Measurements from ENCODE around the gene OTUB1.

The OTUB1 gene

DNA sequence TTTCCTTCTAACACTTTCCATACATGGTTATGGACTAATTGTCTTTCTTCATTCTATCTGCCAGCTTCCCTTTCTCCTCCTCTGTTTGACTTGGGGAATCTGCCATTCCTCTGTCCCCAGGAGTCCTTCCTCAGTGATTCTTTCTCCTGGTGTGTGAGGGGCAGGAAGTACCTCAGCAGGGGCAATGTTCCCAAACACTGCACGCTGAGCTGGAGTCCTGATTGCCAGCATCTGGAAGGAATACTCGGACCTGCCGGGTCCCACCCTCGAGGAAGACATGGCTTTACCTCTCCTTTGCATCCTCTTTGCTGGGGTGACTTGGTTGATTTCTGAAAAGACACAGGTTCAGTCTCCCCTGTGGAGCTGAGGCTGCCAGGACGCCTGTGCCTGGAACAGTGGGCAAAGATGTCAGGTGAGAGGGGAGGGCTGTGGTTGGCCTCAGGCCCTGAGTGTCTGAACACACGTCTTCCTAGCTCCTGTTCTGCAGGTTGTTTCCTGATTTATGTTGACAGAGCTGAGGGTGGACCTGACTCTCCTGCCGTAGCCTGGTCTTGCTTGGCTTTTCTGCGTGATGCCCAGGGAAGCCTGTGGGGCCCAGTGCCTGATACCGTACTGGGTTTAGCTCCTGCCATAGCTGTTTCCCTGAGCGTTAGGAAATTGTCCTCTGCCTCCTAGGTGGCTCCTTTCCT lies 7.5 kb upstream of the OTUB1 start:
- no peak for DNase-seq

DNA sequence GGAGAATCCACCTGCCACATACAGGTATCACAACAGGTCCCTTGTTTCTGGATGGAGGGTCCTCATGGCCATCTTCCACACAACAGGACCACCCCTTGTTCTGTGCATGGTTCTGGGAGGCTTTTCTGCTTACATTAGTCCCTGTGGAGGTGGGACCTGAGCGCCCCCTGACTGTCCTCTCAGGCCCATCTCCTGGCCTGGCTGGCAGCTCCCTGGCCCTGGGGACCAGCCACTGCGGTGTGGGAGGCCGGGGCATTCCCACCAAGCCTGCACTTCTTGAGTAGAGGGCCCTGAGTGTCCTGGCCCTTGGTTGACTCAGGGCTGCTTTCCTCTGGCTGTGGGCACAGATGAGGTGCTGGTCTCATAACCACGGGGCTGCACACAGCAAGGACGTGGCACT lies 6.8 kb upstream of the OTUB1 start:
- no peak for DNase-seq

DNA sequence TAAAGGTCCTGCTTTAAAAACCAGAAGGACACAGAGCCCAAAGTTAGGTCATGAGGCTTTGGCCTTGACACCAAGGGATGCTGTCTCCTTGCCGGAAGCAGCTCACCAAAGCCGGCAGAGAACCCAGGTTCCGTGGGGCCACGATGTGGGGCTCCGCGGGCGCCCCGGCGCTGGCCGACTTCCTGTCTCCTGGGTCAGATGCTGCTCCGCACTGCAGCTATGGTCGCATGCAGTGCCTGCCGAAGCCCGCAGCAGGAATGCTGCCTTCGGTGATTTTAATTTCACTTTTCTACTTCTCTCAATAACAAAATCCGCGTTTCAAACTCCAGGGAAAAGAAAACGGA lies 454 bp upstream of the OTUB1 start:
- peak; percentile 31 to 52 (median 47) for DNase-seq

DNA sequence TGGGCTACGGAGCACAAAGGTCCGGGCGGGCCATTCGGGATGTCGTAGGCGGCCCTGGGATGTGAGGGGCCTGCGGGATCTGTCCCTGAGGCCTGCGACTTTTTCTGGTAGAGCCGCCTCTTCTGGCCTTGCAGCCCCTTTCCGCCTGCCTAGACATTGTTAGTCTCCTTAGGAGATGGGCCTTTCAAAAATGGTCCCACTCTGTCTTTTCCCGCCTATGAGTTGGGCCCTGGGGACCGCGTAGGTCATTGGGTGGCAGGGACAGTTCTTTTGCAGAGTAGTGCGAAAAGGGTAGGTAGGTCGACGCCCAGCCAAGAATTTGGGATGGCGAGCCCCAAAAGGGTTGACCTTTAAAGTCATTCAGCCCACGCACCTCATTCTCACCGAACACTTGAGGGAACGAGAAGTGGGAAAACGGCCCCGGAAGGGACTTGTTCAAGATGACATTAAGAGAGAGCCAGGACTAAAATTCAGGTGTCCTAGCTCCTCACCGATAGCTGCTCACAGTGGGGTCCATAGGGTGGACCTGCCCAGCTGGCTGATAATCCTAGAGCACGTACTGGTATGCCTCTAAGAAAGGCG lies 785 bp downstream of the OTUB1 start:
- DNase-seq: no peak

DNA sequence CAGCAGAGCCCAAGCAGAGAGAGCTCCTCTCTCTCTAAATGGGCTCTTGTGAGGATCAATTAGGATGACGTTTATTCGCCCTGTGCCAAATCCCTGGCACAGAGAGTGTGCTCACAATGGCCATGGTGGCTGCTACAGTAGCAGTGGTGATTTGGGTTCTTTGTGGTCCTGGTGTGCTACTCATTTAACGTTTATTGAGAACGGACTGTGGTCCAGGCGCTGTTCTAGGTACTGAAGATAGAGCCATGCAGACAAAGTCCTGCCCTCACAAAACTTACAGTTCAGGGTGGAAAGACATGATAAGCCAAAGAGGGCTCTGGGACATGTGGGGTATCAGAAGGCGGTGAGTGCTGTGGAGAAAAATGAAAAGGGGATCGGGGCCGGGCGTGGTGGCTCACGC lies 5.3 kb downstream of the OTUB1 start:
- no peak for DNase-seq

DNA sequence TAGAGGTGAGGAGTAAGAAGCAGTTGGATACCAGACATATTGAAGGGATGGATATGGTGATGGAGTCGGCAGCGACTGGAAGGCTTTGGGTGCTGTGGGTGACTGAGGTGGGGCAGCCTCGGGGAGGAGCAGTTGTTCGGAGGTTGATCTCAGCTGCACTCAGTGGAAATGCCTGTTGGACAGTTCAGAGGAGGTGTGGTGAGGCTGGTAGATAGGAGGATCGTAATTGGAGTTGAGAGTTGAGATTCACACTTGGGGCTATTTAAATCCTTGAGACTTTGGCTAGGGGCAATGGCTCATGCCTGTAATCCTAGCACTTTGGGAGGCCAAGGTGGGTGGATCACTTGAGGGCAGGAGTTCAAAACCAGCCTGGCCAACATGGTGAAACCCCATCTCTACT lies 6.9 kb downstream of the OTUB1 start:
- no peak for DNase-seq

DNA sequence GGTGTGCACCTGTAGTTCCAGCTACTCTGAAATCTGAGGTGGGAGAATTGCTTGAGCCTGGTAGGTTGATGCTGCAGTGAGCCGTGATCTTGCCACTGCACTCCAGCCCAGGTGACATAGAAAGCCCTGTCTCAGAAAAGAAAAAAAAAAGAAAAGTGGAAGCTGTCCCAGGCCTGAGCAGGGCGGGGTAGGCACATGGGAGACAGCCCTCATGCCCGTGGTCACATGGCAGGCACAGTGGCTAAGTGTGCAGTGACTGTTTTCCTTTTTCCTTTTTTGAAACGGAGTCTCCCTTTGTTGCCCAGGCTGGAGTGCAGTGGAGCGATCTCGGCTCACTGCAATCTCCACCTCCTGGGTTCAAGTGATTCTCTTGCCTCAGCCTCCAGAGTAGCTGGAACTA lies 7.8 kb downstream of the OTUB1 start:
- peak; percentile 61 to 73 (median 69) for DNase-seq

DNA sequence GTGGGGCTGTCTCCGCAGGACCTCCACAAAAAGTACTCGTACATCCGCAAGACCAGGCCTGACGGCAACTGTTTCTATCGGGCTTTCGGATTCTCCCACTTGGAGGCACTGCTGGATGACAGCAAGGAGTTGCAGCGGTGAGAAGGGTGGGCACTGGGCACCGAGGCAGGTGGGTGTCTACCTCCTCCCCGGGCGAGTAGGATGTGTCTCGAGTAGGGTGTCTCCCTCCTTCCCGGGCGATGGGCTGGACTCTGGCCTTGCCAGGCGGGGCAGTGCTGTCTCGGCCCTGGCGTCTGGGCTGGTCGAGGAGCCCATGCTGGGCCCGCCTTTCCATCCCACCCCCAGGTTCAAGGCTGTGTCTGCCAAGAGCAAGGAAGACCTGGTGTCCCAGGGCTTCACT lies 10.3 kb downstream of the OTUB1 start:
- no peak for DNase-seq

DNA sequence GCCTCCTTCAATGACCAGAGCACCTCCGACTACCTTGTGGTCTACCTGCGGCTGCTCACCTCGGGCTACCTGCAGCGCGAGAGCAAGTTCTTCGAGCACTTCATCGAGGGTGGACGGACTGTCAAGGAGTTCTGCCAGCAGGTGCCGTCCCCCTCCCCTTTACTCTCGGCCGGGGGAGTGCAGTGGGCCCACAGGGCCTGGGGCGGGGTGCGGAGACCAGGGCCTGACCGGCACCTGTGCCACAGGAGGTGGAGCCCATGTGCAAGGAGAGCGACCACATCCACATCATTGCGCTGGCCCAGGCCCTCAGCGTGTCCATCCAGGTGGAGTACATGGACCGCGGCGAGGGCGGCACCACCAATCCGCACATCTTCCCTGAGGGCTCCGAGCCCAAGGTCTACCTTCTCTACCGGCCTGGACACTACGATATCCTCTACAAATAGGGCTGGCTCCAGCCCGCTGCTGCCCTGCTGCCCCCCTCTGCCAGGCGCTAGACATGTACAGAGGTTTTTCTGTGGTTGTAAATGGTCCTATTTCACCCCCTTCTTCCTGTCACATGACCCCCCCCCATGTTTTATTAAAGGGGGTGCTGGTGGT lies 11.0 kb downstream of the OTUB1 start:
- no peak for DNase-seq

DNA sequence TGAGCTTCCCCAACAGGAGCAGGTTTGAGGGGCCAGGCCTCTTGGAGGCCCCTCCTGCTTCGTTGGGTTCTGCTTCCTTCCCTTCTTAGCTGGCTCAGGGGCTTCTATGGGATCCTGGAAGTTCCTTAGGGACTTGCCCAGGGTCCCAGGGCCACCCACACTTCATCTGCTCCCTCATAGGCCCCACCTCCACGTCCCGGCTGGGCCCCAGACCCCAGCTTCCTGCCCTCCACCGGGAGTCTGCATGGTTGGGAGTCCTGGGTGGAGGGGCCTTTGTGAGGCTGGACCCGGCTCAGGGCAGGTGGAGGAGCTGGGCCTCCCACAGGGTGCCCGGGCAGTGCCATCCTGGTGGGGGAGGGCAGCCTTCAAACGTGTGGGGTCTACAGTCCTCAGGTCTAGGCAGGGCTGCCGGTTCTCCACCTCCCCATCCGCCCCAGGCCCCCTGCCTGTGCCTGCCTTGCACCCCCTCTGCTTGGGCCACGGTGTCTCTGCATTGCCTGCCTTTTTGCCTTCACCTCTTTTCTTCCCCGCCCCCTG lies 11.6 kb downstream of the OTUB1 start:
- DNase-seq: no peak

DNA sequence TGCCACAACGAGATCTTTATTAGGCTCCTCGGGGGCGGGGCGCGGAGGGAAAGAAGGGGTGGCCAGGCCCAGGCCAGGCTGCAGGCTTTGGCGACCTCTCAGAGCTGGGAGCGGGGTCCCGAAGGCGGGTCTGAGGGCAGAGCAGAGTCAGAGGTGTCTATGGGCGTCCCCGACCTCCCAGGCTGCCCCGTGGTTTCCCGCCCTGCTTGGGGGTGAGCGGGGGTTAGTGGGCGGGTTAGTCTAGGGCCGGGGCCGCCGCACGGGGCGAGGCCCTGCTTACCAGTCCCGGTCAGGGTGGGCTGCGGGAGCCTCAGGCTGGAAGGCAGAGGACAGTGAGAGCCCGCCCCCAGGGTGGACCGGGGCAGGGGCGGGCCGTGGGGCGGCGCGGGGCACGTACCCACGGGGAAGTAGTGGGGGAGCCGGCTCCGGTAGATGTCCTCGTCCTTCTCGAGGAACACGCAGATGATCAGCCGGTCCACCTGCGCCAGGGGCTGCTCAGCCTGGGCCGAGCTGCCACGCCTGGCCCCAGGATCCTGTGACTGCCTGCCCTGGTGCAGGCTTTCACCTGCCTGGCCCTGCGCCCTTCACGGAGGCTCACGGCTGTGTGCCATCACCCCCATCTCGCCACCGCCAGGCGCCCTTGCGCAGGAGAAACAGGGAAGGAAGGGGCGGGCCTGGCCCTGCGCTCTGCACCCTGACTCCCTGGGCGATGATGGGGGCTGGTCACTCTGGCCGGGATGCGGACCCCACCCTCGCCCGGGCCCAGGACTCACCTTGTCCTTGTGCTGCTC lies 12.5 kb downstream of the OTUB1 start:
- no peak for DNase-seq

DNA sequence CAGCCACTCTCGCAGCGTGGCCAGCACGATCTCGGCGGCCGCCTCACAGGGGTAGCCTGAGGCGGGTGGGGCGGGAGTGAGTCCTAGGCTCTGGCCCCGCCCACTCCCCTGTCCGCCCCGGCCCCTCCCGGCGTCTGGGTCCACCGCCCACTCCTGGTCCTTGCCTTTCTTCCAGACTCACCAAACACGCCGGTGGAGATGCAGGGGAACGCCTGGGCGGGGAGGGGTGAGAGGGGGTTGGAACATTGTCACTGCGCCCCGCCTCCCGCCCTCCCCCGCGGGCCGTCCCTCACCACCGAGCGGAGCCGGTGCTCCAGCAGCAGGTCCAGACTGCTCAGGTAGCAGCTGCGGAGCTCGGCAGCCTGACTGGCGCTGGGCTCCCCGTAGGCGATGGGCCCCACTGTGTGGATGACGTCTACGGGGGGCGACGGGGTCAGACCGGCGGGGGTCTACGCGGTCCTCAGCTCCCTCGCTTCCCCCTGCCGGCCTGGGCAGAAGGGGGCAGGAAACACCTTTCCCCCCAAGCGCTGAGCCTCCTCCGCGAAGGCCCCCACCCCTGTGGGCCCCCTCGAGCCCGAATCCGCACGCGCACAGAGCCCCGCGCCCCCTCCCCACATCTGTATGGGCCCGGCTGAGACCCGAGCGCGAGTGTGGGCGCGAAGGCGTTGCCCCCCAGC lies 13.2 kb downstream of the OTUB1 start:
- peak; percentile 69 to 85 (median 79) for DNase-seq

DNA sequence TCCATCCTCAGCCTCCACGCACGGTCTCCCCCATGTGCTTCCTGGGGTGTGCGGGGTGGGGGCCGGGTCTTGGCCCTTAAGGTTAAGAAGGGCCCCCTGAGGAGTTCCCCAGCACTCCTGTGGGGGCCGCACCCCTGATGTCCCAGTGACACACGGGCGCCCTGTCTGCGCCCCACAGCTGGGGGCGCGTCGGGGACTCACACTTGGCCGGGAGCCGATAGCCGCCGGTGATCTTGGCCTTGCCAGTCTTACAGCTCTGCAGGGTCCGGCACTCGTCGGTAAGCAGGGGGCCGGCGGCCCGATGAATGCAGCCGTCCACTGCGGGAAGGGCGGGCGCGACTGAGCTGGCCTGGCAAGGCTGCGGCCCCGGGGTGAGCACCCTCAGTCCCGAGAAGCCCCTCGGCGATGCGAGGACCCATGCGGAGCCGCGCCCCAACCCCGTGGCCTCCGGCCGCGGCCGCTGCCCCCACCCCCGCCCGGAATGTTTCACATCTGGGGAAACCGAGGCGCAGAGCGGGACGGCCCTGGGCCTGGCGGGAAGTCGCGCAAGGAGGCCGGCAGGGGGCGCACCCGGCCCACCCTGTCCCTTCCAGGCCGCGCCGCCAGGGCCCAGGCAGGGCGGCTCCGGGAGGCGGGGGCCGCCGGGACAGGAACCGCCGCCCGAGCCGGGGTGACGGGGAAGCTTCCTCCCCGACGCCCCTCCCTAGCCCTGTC lies 13.9 kb downstream of the OTUB1 start:
- peak; percentile 88 to 97 (median 94) for DNase-seq

DNA sequence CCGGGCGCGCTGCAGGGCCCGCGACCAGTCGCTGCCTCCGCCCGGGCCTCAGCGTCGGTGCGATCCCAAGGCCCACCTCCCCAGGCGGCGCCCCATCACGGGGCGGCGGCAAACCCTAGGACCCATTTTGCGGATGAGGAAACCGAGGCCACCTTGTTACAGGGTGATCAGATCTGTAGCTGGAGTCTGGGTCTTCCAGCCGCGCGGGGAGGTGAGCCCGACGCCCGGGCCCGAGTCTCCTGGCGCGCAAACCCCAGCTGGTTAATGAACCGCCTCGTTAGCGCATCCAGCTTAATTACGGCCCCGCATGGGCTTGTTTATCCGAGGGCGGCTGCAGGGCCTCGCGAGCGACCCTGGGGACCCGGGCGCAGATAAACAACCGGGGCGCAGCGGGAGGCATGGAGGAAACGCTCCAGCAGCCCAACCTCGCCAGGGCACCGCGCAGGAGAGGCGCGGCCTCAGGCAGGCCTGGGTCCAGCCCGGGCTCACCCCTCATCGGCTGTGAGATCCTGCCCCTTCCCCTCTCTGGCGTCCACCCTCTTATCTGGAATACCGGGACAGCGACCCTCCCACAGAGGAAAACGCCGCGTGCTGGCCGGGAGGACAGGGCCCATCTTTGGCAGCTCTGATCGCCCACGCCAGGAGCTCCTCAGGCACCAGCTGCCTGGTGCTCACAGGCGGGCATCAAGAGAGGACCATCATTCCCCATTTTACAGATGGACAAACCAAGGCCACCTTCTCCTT lies 14.7 kb downstream of the OTUB1 start:
- no peak for DNase-seq

DNA sequence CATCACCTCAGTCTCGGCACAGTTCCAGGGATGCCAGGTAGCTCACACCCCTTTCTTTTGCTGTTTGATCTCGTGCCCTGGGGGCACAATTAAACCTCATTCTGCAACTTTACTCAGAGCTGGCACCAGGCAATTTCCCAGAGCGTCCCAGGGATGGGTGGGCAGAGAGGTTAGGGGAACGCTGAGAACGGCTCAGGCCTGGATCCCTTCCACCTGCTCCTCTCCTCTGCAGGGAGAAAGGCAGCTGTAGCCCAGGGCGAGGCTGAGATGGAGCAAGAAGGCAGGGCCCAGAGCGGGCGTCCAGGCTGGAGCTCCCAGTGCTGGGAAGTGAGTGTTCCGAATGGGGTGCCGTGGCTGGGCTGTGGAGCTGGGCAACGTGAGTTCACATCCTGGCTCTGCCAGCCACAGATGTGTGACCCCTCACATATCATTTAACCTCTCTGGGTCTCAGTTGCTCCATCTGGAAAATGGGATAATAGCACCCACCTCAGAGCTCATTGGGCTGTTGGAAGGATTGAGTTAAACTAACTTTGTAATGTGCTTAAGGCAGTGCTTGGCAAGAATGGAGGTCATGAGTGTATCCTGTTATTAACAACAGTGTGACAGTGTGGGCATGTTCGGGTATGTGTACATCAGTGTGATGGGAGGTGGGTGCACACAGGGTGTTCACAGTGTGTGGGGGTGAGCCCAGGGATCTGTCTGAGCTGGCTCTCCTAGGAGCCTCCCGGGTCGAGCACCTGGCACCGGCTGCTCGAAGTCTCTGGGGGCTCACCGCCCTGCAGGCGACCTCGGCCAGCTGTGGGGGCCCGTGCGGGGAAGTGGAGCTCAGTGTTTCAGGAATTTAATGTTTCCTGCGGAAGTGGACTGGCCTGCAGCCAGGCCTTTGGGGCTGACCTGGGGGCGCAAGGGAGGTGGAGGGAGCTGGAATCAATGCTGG lies 15.5 kb downstream of the OTUB1 start:
- DNase-seq: no peak

DNA sequence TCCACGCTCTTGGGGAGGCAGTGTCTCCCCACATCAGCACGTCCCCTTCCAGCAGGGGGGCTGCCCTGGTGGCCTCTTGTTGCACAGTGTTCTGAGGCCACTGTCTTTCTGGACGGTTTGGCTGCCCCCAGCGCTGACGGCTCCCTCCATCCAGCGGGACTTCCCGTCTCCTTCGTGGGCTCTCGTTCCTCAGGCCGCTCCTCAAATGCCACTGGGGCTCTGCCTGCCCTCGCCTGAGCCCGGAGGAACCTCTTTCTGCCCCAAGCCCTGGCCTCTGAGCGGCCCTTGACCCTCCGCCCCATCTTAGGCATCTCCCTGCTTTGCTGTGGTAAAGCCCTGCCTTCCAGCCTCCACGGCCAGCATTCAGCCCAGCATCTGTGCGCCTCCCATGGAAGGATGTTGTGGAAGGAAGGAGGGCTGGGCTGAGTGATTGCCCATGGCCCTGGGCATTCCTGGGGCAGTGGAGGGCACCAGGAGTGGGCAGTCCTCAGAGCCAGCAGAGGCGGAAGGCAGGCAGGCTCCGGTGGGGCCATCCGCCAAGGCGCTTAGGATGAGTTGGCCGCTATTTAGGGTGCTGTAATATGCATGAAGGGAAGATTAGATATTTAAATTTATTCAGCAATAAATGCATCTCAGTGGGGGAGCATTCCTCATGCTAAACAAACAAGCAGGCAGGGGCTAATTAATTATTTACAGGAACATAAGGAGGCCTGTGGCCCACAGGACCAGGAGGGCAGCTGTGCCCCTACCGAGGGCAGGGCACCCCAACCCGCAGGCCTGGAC lies 17.8 kb downstream of the OTUB1 start:
- DNase-seq: no peak

DNA sequence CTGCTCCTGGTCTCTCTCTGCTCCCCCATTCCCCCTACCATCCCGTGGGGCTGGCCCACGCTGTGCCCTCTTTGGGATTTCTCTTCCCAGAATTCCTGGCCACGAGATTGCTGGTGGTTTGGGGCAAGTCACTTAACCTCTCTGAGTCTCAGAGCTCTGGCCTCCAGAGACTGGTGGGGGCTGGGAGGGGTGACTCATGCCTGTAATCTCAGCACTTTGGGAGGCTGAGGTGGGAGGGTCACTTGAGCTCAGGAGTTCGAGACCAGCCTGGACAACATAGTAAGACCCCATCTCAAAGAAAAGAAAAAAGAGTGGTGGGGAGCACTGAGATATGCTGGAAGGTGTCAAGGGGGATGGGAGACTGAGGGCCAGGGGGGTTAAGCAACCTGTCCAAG lies 18.3 kb downstream of the OTUB1 start:
- no peak for DNase-seq

DNA sequence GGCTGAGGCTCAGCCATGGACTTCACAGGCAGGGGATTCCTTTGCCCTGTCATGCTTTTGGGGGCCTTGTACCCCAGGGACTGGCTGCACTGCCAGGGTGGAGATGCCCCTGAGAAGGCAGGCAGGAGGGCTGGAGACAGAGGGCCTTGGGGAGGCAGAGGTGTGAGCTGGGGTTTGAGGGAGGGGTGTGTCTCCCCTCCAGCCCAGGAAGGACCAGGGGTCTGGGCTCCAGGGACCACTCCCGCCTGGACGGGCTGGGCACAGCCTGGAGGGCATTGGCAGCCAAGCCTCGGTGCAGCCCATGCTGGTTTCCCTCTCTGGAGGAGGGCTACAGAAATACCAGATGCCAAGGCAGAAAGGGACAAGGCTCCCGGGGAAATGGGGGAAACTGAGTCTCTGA lies 19.5 kb downstream of the OTUB1 start:
- no peak for DNase-seq

DNA sequence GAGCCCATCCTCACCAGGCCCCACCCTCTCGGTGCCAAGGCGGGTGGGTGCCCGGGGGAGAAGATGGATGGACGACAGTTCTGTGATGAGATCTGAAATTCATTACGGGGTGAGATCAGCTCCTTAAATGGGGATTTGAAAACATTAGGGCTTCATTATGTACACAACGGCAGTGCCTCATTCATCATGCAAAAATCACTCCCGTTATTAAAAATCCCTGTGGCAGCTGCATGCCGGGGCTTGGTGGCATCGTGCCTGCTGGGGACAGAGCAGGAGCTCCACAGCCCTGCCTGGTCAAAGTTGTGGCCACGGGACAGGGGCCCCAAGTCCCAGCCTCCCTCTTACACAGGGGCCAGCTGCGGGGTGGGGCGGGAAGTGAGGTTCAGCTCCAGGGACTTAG lies 20.2 kb downstream of the OTUB1 start:
- no peak for DNase-seq

Data from suppressor macrophage treated with lipopolysaccharide for 1 hour (primary cell).